ENCODE measurements around the gene ELL.

- TF ChIP-seq CTCF (IDR thresholded peaks at IDR 0.05) (no peak), POLR2A (IDR thresholded peaks at IDR 0.05) (no peak), POLR2AphosphoS5 (IDR thresholded peaks at IDR 0.05) (no peak)
These were observed 71.6 kb downstream of the ELL start for GRCh38 chr19:18450021-18450930.
